ENCODE measurements around the gene ZNF664. TPM values are rescaled to one million over a fixed set of nuclear protein-coding genes. Genes with fewer than 3 reads are reported as not detected.

The ZNF664 gene
- total RNA-seq, 1 experiment from 2014 or later = 124 TPM

GRCh38 chr12:123942911-123943648 lies 29.9 kb upstream of the ZNF664 start:
- peaks cover 0 to 5% of the 10 kb centered on the region in 2 experiments; a peak in 1 of 4 replicates for H3K4me1 ChIP-seq (ENCODE audit: control insufficient read depth in 1 of 2, insufficient read depth in 2 of 2, low read length in 2 of 2)
- no peaks in the 10 kb centered on the region for H3K27me3 ChIP-seq (ENCODE audit: insufficient read depth, low read length)
- RAD21 ChIA-PET (ENCODE audit: low non-redundant PET in 1 of 2, low total read pairs in 2 of 2, uncharacterized antibody in 2 of 2, unreplicated experiment in 2 of 2) = no interaction called here
- no peaks in the 10 kb centered on the region; a peak in 1 of 4 replicates for H3K9me3 ChIP-seq (ENCODE audit: control insufficient read depth in 1 of 2, insufficient read depth in 1 of 2, low read depth in 1 of 2, low read length in 2 of 2)
- H3K27ac ChIP-seq (ENCODE audit: low read depth, low read length) = no peak overlapping the region
- H2AFZ ChIP-seq (ENCODE audit: low read depth, low read length, poor library complexity, severe bottlenecking) = no peak overlapping the region
- H4K20me1 ChIP-seq (ENCODE audit: insufficient read depth) = no peaks in the 10 kb centered on the region
- no peak overlapping the region for H3K9ac ChIP-seq (ENCODE audit: low read length)
- TF ChIP-seq ZNF274 (IDR thresholded peaks at IDR 0.05; ENCODE audit: low read depth, low read length) = no peak
- TF ChIP-seq YY1 (IDR thresholded peaks at IDR 0.05; ENCODE audit: extremely low read depth, insufficient replicate concordance, low read depth, low read length) = no peak
- TF ChIP-seq RAD21 (IDR thresholded peaks at IDR 0.05; ENCODE audit: low read depth) = no peak
- no peak for TF ChIP-seq ZBTB33 (IDR thresholded peaks at IDR 0.05; ENCODE audit: extremely low read depth, insufficient replicate concordance, low read length)
- TF ChIP-seq SIN3A (IDR thresholded peaks at IDR 0.05; ENCODE audit: low read depth) = no peak
- no peak for TF ChIP-seq EZH2 (IDR thresholded peaks at IDR 0.05)
- no peak for TF ChIP-seq POLR2AphosphoS5 (IDR thresholded peaks at IDR 0.05; ENCODE audit: low read depth, low read length)
- no peak for TF ChIP-seq ELF1 (IDR thresholded peaks at IDR 0.05; ENCODE audit: borderline replicate concordance, low read depth)
- TF ChIP-seq REST (IDR thresholded peaks at IDR 0.05; ENCODE audit: low read depth) = no peak
- no peak for TF ChIP-seq TCF7L2 (IDR thresholded peaks at IDR 0.05; ENCODE audit: borderline replicate concordance, extremely low read depth, insufficient read depth, insufficient read length)
- TF ChIP-seq SRF (IDR thresholded peaks at IDR 0.05; ENCODE audit: low read depth) = no peak
- no peak for TF ChIP-seq ATF3 (IDR thresholded peaks at IDR 0.05)
- TF ChIP-seq CEBPB (IDR thresholded peaks at IDR 0.05; ENCODE audit: low read depth) = no peak
- TF ChIP-seq CBX3 (IDR thresholded peaks at IDR 0.05; ENCODE audit: low read depth) = no peak
- BruUV-seq (replicated peaks) = no TSS peak
- no peaks in the 10 kb centered on the region for H3K79me2 ChIP-seq (ENCODE audit: insufficient read depth, low read length)
- no peak overlapping the region for H3K4me2 ChIP-seq (ENCODE audit: low read length)
- DNase-seq (ENCODE audit: low read depth, low spot score) (no peak), ATAC-seq (no peak)
- no peak overlapping the region for H3K4me3 ChIP-seq (replicated peaks in 1 of 2; ENCODE audit: low read depth in 1 of 2, low read length in 2 of 2)
- no peaks in the 10 kb centered on the region for H3K9me2 ChIP-seq (ENCODE audit: insufficient read depth)
- no peaks in the 10 kb centered on the region for H3K36me3 ChIP-seq (ENCODE audit: control insufficient read depth in 1 of 2, insufficient read depth in 2 of 2, low read length in 2 of 2)
- CTCF ChIA-PET = no interaction called here
- POLR2A ChIA-PET = no interaction called here
- intact Hi-C loops (cut with micrococcal nuclease) = no loop called here

All from HCT116 (cell line).